Astrocyte (in vitro differentiated cells and primary cell): ENCODE measurements around the gene CCDC60.

Source experiments
- CTCF ChIP-seq: IDR thresholded peaks from 2 replicates; pipeline ENCODE4 v1.5.1; 2011; ENCODE audit warnings: low read depth, mild to moderate bottlenecking, inconsistent platforms, low read length, moderate library complexity; ENCODE audit not compliant: insufficient read depth
- EZH2 ChIP-seq: IDR thresholded peaks from 2 replicates; pipeline ENCODE4 v1.6.1; 2012; ENCODE audit warnings: mild to moderate bottlenecking, low read length, inconsistent platforms; ENCODE audit not compliant: insufficient read depth

- TF ChIP-seq CTCF (no peak), EZH2 (no peak)
These were observed 8.7 kb upstream of the CCDC60 start for GRCh38 chr12:119325813-119326212.
